Progenitor cell of endocrine pancreas (in vitro differentiated cells): Measurements from ENCODE around the gene PRDX5. TPM values are rescaled to one million over a fixed set of nuclear protein-coding genes. Genes with fewer than 3 reads are reported as not detected.
"Not testable (repeated sequence)": the region's sequence is repeated elsewhere in the genome, so short reads cannot be mapped to it uniquely, and the experiment has no call there.

Experiments used
- DNase-seq: peaks from one replicate; pipeline ENCODE4 v3.0.0; 2021; ENCODE audit warnings: low spot score; ENCODE audit not compliant: unreplicated experiment
- H3K27ac Mint-ChIP-seq: 2 replicates; pipeline ENCODE4 v1.8.0; 2021; ENCODE audit warnings: mild to moderate bottlenecking, moderate library complexity, mixed read lengths
- H3K27me3 Mint-ChIP-seq: 2 replicates; pipeline ENCODE4 v1.8.0; 2021; ENCODE audit warnings: mixed read lengths
- H3K36me3 Mint-ChIP-seq: 2 replicates; pipeline ENCODE4 v1.8.0; 2022; ENCODE audit warnings: mixed read lengths; ENCODE audit not compliant: insufficient read depth
- H3K4me1 Mint-ChIP-seq: 2 replicates; pipeline ENCODE4 v1.8.0; 2021; ENCODE audit warnings: low read depth, mixed read lengths
- H3K4me3 Mint-ChIP-seq: 2 replicates; pipeline ENCODE4 v1.8.0; 2021; ENCODE audit warnings: low read depth, mild to moderate bottlenecking, moderate library complexity, mixed read lengths
- H3K9me3 Mint-ChIP-seq: 2 replicates; pipeline ENCODE4 v1.8.0; 2021; ENCODE audit warnings: low read depth, mixed read lengths
- CTCF ChIP-seq: fragments of 200-600 bp; sonication (generic); IDR thresholded peaks from one replicate; pipeline ENCODE4 v1.5.0; 2021; ENCODE audit warnings: antibody characterized with exemption, mild to moderate bottlenecking; ENCODE audit not compliant: unreplicated experiment
- total RNA-seq: library from RNA; stranded (reverse); gene quantifications from 2 replicates; pipeline ENCODE4 v1.2.1, GENCODE V29; 2021

The PRDX5 gene
- total RNA-seq, 1 donor from 2014 or later, result 171 TPM

GRCh38 chr11:64322925-64323260, 5.0 kb downstream of the PRDX5 start:
- no peak overlapping the region for H3K27ac Mint-ChIP-seq
- no peak for TF ChIP-seq CTCF
- peaks cover 2% of the 10 kb centered on the region for H3K27me3 Mint-ChIP-seq

GRCh38 chr11:64323373-64323772, 5.5 kb downstream of the PRDX5 start:
- Mint-ChIP-seq H3K4me3 (no peak overlapping the region), H3K27me3 (peaks cover 2% of the 10 kb centered on the region), H3K4me1 (peaks cover 5% of the 10 kb centered on the region), H3K9me3 (no peaks in the 10 kb centered on the region), H3K36me3 (peaks cover 5% of the 10 kb centered on the region), H3K27ac (no peak overlapping the region)
- DNase-seq, result no peak
- no peak for TF ChIP-seq CTCF

More at GRCh38 chr11:64322925-64323260, 5.0 kb downstream of the PRDX5 start:
- H3K9me3 Mint-ChIP-seq, result no peaks in the 10 kb centered on the region
- no peak for DNase-seq
- peaks cover 5% of the 10 kb centered on the region for H3K4me1 Mint-ChIP-seq
- H3K36me3 Mint-ChIP-seq, result peaks cover 5% of the 10 kb centered on the region
- H3K4me3 Mint-ChIP-seq, result no peak overlapping the region

- peak overlapping the region; percentile 33 for H3K27ac Mint-ChIP-seq
- not testable (repeated sequence) for H3K4me1 Mint-ChIP-seq, H3K9me3 Mint-ChIP-seq, H3K27me3 Mint-ChIP-seq, DNase-seq, H3K36me3 Mint-ChIP-seq, H3K4me3 Mint-ChIP-seq
Measured at GRCh38 chr11:64323984-64324383, 6.1 kb downstream of the PRDX5 start.

- Mint-ChIP-seq H3K36me3 (peaks cover 5% of the 10 kb centered on the region), H3K27ac (no peak overlapping the region), H3K27me3 (peaks cover 10% of the 10 kb centered on the region), H3K4me1 (no peaks in the 10 kb centered on the region), H3K9me3 (no peaks in the 10 kb centered on the region), H3K4me3 (no peak overlapping the region)
- DNase-seq, result no peak
- no peak for TF ChIP-seq CTCF
Measured at GRCh38 chr11:64324692-64325469, 7.0 kb downstream of the PRDX5 start.

- Mint-ChIP-seq H3K9me3 (no peaks in the 10 kb centered on the region), H3K4me3 (no peak overlapping the region), H3K4me1 (no peaks in the 10 kb centered on the region), H3K27ac (no peak overlapping the region), H3K36me3 (no peaks in the 10 kb centered on the region), H3K27me3 (peaks cover 14% of the 10 kb centered on the region)
- no peak for DNase-seq
- TF ChIP-seq CTCF, result no peak
Measured at GRCh38 chr11:64327375-64327774, 9.5 kb downstream of the PRDX5 start.

- H3K4me3 Mint-ChIP-seq, result no peak overlapping the region
- H3K27ac Mint-ChIP-seq, result no peak overlapping the region
- no peaks in the 10 kb centered on the region for H3K9me3 Mint-ChIP-seq
- no peaks in the 10 kb centered on the region for H3K4me1 Mint-ChIP-seq
- peaks cover 14% of the 10 kb centered on the region for H3K27me3 Mint-ChIP-seq
- no peak for TF ChIP-seq CTCF
- H3K36me3 Mint-ChIP-seq, result no peaks in the 10 kb centered on the region
- DNase-seq, result no peak
Measured at GRCh38 chr11:64327993-64328392, 10.1 kb downstream of the PRDX5 start.
